ENCODE data around the gene KCNF1. TPM values are rescaled to one million over a fixed set of nuclear protein-coding genes. Genes with fewer than 3 reads are reported as not detected.
A peak's percentile ranks its signal among the peaks of the same experiment; 100 is the strongest.

KCNF1 gene
- total RNA-seq, 1 experiment from 2014 or later = 6.8 TPM

GRCh38 chr2:10923965-10924364 lies 12.2 kb downstream of the KCNF1 start:
- H3K36me3 ChIP-seq = no peaks in the 10 kb centered on the region
- no peaks in the 10 kb centered on the region for H3K27me3 ChIP-seq
- H3K9me3 ChIP-seq = no peaks in the 10 kb centered on the region
- DNase-seq = no peak
- H3K4me3 ChIP-seq = no peak overlapping the region

GRCh38 chr2:10924441-10924840 lies 12.7 kb downstream of the KCNF1 start:
- DNase-seq = no peak
- H3K27me3 ChIP-seq = no peaks in the 10 kb centered on the region
- no peak overlapping the region for H3K4me3 ChIP-seq
- H3K9me3 ChIP-seq = no peaks in the 10 kb centered on the region
- H3K36me3 ChIP-seq = no peaks in the 10 kb centered on the region

GRCh38 chr2:10924859-10925258 lies 13.1 kb downstream of the KCNF1 start:
- Histone ChIP-seq H3K36me3 (no peaks in the 10 kb centered on the region), H3K27me3 (no peaks in the 10 kb centered on the region), H3K9me3 (no peaks in the 10 kb centered on the region), H3K4me3 (no peak overlapping the region)
- no peak for DNase-seq

- DNase-seq = no peak
- H3K9me3 ChIP-seq = no peaks in the 10 kb centered on the region
- H3K27me3 ChIP-seq = no peaks in the 10 kb centered on the region
- H3K36me3 ChIP-seq = no peaks in the 10 kb centered on the region
- H3K4me3 ChIP-seq = no peak overlapping the region
Observed at GRCh38 chr2:10926191-10926820, 14.6 kb downstream of the KCNF1 start.

- H3K27me3 ChIP-seq = no peaks in the 10 kb centered on the region
- H3K9me3 ChIP-seq = no peaks in the 10 kb centered on the region
- no peaks in the 10 kb centered on the region for H3K36me3 ChIP-seq
- DNase-seq = no peak
- no peak overlapping the region for H3K4me3 ChIP-seq
Observed at GRCh38 chr2:10930721-10931516, 19.2 kb downstream of the KCNF1 start.

GRCh38 chr2:10931710-10932255 lies 20.0 kb downstream of the KCNF1 start:
- Histone ChIP-seq H3K9me3 (peaks cover 3% of the 10 kb centered on the region; the same call in 1 of the 2 replicates), H3K4me3 (no peak overlapping the region), H3K27me3 (no peaks in the 10 kb centered on the region), H3K36me3 (no peaks in the 10 kb centered on the region)
- DNase-seq = peak; percentile 99

GRCh38 chr2:10932345-10933151 lies 20.8 kb downstream of the KCNF1 start:
- Histone ChIP-seq H3K4me3 (no peak overlapping the region), H3K27me3 (no peaks in the 10 kb centered on the region), H3K9me3 (peaks cover 3% of the 10 kb centered on the region; the same call in 1 of the 2 replicates), H3K36me3 (no peaks in the 10 kb centered on the region; the same call in 1 of the 2 replicates)
- DNase-seq = peak; percentile 22

- peak; percentile 77 for DNase-seq
- Histone ChIP-seq H3K9me3 (peaks cover 11% of the 10 kb centered on the region), H3K4me3 (no peak overlapping the region), H3K27me3 (no peaks in the 10 kb centered on the region), H3K36me3 (no peaks in the 10 kb centered on the region; the same call in 1 of the 2 replicates)
Observed at GRCh38 chr2:10933700-10934225, 22.0 kb downstream of the KCNF1 start.

GRCh38 chr2:10934308-10934978 lies 22.7 kb downstream of the KCNF1 start:
- H3K36me3 ChIP-seq = no peaks in the 10 kb centered on the region; the same call in 1 of the 2 replicates
- no peaks in the 10 kb centered on the region for H3K27me3 ChIP-seq
- peaks cover 18% of the 10 kb centered on the region for H3K9me3 ChIP-seq
- H3K4me3 ChIP-seq = no peak overlapping the region
- no peak for DNase-seq

- H3K36me3 ChIP-seq = no peaks in the 10 kb centered on the region; the same call in 1 of the 2 replicates
- no peak for DNase-seq
- no peaks in the 10 kb centered on the region for H3K27me3 ChIP-seq
- H3K4me3 ChIP-seq = no peak overlapping the region
- H3K9me3 ChIP-seq = peaks cover 20% of the 10 kb centered on the region
Observed at GRCh38 chr2:10934979-10935350, 23.2 kb downstream of the KCNF1 start.

GRCh38 chr2:10935366-10935918 lies 23.7 kb downstream of the KCNF1 start:
- no peak overlapping the region for H3K4me3 ChIP-seq
- DNase-seq = no peak
- no peaks in the 10 kb centered on the region; the same call in 1 of the 2 replicates for H3K36me3 ChIP-seq
- H3K9me3 ChIP-seq = peaks cover 20% of the 10 kb centered on the region
- H3K27me3 ChIP-seq = no peaks in the 10 kb centered on the region

GRCh38 chr2:10935953-10936942 lies 24.5 kb downstream of the KCNF1 start:
- Histone ChIP-seq H3K36me3 (no peaks in the 10 kb centered on the region; the same call in 1 of the 2 replicates), H3K9me3 (peaks cover 20% of the 10 kb centered on the region), H3K4me3 (no peak overlapping the region), H3K27me3 (no peaks in the 10 kb centered on the region)
- DNase-seq = peak; percentile 92

- Histone ChIP-seq H3K4me3 (no peak overlapping the region), H3K9me3 (peaks cover 20% of the 10 kb centered on the region), H3K36me3 (no peaks in the 10 kb centered on the region; the same call in 1 of the 2 replicates), H3K27me3 (no peaks in the 10 kb centered on the region)
- DNase-seq = no peak
Observed at GRCh38 chr2:10939058-10939457, 27.3 kb downstream of the KCNF1 start.

GRCh38 chr2:10940596-10940995 lies 28.9 kb downstream of the KCNF1 start:
- no peaks in the 10 kb centered on the region; the same call in 1 of the 2 replicates for H3K36me3 ChIP-seq
- H3K4me3 ChIP-seq = no peak overlapping the region
- no peaks in the 10 kb centered on the region for H3K27me3 ChIP-seq
- peak; percentile 47 for DNase-seq
- peaks cover 20% of the 10 kb centered on the region for H3K9me3 ChIP-seq

GRCh38 chr2:10941383-10941782 lies 29.6 kb downstream of the KCNF1 start:
- H3K27me3 ChIP-seq = no peaks in the 10 kb centered on the region
- no peak for DNase-seq
- peaks cover 20% of the 10 kb centered on the region for H3K9me3 ChIP-seq
- no peaks in the 10 kb centered on the region; the same call in 1 of the 2 replicates for H3K36me3 ChIP-seq
- H3K4me3 ChIP-seq = no peak overlapping the region

Data from MG63 (cell line).